ENCODE measurements around the gene USP9X. TPM values are rescaled to one million over a fixed set of nuclear protein-coding genes. Genes with fewer than 3 reads are reported as not detected.
"Not testable (repeated sequence)": the region's sequence is repeated elsewhere in the genome, so short reads cannot be mapped to it uniquely, and the experiment has no call there.

The USP9X gene
- polyA plus RNA-seq, 3 donors: 8.9 to 23.7 (median 11.4) TPM

DNA sequence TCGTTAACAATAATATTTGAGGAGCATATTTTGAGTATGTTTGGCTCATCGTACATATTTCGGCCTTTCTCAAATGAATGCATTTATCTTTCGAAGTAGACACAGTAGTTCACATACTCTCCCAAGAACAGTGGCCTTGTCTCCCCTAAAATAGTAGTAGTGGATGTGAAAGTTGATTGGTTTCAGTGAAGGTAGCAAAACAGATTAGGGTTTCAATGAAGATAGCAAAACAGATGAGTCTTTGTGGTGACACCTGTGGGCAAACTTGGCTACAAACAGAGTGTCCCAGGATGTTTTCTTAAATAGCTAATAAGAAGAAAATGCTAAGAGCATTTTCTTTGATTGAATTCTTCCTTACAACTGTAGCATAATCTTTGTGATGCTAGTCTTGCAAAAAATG is 67.0 kb downstream of the USP9X start:
- no peak overlapping the region for H3K27ac ChIP-seq (ENCODE audit: low read depth, low read length)
- 95 to 96% (median 96%) methylated on average over 4 of the region's 4 CpGs for WGBS, 3 donors

DNA sequence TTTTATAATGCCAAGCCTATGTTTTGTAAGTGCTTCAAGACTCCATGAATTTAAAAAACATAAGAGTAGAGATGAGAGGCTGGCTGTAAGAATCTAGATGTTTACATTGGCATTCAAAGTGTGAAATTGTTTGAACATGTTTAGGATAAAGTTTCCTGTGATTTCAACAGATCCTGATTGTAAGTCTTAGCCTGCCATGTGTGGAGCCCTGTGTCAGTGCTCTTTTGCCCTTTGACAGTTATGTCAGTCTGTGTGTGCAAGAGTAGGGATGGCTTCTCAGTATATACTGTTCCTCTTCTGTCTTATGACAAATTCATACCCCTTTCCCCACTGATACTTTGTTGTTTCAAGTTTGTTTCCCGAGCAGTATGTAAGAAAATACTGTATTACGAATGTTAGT is 68.2 kb downstream of the USP9X start:
- no peak overlapping the region for H3K27ac ChIP-seq (ENCODE audit: low read depth, low read length)
- WGBS, 3 donors: 81 to 94% (median 91%) methylated on average over 2 of the region's 2 CpGs

DNA sequence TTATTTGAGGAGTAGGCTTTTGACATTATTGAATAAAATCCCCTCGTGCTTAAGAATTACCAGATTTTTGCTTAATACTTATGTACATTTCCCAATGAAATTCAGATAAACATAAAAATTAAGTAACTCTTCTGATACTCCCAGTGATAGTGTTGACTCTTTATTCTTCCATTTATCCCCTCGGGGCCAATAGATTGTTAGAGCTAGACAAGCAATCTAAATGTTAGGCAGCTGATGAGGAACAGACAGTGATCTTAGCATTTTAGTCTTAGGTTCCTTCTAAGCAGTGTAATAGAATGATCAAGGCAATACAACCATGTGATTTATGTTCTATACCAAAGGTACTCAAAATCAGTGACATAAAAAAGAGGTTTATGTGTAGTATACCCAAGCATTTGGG is 68.7 kb downstream of the USP9X start:
- H3K27ac ChIP-seq (ENCODE audit: low read depth, low read length): no peak overlapping the region
- 84 to 88% (median 88%) methylated on average over 2 of the region's 2 CpGs for WGBS, 3 donors

DNA sequence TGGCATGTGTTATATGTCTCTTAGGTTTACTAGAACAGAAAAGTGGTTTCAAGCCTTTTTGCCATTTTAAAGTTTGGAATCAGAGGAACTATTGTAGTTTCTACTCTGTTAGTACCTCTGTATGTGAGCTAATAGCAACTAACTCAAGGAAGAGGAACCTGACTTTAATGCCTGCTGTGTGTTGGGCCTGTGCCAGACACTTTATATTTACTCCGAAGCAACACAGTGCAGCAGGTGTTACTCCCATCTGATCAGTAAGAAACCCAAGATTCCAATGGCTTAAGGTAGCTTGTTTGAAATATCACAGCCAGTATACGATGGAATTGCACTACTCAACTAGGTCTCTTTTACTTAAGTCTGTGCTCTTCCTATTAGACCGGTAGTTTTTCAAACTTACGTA is 79.2 kb downstream of the USP9X start:
- WGBS, 3 donors: 43 to 87% (median 75%) methylated on average over 4 of the region's 4 CpGs
- H3K27ac ChIP-seq (ENCODE audit: low read depth, low read length): no peak overlapping the region

DNA sequence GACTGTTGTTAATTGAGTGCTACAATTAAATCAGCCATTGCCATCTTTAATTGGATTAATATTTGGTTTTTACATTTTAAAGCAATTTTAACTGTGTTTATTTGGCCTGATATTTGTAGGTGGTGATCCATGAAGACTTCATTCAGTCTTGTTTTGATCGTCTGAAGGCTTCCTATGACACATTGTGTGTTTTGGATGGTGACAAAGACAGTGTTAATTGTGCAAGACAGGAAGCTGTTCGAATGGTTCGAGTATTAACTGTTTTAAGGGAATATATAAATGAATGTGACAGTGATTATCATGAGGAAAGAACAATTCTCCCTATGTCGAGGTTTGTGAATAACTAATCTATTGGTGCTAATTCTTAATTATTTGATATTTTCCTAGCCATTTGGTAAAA is 82.6 kb downstream of the USP9X start:
- 40 to 66% (median 63%) methylated on average over 4 of the region's 4 CpGs for WGBS, 3 donors
- H3K27ac ChIP-seq (ENCODE audit: low read depth, low read length): no peak overlapping the region

DNA sequence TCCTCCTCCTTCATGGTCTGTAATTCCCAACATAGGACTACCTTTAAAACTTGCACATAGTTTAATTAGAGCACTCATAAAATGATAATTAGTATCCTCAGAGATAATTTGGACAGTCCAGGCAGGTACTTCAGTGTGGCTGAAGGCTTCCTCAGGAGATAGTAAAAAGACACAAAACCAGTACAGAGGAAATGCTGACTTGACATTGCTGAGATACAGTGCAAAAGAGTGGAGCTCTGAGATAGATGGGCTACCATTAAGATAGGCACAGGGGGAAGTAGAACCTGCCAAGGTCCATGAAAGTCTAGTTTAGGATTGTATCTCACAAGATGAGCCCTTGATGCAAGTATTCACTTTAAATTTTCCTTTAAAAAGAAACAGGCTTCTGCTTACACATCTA is 91.0 kb downstream of the USP9X start:
- H3K27ac ChIP-seq (ENCODE audit: low read depth, low read length): no peak overlapping the region

DNA sequence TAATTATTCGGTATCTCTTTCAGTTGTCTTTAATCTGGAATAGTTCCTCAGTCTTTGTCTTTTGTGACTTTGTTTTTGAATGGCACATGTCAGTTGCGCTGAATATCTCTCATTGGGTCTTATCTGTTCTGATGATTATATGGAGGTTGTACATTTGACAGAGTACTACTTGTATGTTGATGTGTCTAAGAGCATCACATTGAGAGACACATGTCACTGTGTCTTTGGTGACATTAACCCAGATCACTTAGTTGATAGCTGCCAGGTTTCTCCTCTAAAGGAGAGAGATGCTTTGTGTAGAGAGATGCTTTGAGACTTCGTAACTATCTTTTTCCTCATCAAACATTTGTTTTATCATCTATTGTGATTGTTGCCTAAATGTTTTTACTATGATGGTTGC is 92.1 kb downstream of the USP9X start:
- WGBS, 3 donors: 94 to 98% (median 97%) methylated on average over 3 of the region's 3 CpGs

DNA sequence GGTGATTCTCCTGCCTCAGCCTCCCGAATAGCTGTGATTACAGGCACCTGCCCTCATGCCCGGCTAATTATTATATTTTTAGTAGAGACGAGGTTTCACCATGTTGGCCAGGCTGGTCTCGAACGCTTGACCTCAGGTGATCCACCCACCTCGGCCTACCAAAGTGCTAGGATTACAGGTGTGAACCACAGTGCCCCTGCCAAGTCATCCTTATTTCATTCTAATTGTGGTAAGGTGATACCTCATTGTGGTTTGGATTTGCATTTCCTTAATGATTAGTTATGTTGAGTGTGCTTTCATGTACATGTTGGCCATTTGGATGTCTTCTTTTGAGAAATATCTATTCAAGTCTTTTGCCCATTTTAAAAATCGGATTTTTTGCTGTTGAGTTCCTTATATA is 93.0 kb downstream of the USP9X start:
- 90 to 95% (median 90%) methylated on average over 7 of the region's 7 CpGs for WGBS, 3 donors
- no peak overlapping the region for H3K27ac ChIP-seq (ENCODE audit: low read depth, low read length)

More for the DNA sequence above, 92.1 kb downstream of the USP9X start:
- H3K27ac ChIP-seq (ENCODE audit: low read depth, low read length): no peak overlapping the region

DNA sequence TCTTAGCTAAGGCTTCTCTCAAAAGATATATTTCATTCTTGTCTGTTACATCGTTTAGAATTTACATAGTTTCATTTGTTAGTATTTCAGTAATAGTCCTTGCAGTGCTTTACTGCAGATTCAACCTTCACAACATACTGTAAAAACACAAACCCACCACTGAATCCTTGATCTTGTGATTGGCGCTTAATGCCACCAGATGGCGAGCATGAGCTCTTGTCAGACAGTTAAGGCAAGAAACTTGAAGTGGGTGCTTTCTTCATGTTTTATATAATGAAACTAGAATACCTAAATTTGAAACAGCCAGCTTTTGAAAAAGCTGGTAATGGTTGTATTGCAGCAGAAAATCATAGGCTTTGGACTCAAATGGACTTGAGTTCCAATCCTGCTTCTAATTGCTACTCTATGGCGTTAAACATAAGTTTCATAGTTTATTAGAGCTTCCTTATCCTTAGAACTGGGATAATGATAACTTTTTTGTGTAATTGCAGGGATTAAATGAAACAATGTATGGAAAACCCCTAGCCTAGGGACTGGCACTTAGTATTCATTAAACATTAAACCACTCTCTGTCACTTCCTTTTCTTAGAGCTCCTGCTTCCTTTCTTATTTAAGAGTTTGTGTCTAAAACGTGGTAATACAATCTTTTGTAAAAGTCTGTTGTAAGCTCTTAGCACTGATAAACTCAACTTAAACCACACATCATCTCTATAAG is 95.1 kb downstream of the USP9X start:
- WGBS, 3 donors: 22 to 26% (median 25%) methylated on average over 5 of the region's 5 CpGs
- H3K27ac ChIP-seq (ENCODE audit: low read depth, low read length): no peak overlapping the region

DNA sequence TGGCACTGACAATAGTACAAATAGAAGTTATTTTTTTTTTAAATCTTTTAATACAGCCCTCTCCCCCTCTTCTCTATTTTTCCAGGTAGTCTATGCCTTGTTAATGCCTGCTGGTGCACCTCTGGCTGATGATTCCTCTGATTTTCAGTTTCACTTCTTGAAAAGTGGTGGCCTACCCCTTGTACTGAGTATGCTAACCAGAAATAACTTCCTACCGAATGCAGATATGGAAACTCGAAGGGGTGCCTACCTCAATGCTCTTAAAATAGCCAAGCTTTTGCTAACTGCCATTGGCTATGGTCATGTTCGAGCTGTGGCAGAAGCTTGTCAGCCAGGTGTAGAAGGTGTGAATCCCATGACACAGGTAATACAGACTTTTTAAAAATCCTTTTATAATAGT is 99.1 kb downstream of the USP9X start:
- 61 to 84% (median 78%) methylated on average over 3 of the region's 3 CpGs for WGBS, 3 donors

DNA sequence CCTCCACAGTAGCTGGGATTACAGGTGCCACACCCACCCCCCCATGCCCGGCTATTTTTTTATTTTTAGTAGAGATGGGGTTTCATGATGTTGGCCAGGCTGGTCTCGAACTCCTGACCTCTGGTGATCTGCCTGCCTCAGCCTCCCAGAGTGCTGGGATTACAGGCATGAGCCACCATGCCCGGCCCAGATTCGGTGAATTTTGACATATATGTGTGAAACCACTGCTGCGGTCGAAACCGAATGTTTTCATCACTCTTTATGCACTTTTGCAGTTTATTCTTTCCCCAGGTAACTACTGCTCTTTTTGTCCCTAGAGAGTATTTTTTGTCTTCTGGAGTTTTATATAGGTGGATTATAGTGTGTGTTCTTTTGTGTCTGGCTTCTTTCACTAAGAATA is 101.7 kb downstream of the USP9X start:
- WGBS, 3 donors: 95 to 97% (median 95%) methylated on average over 7 of the region's 7 CpGs
- not testable (repeated sequence) for H3K27ac ChIP-seq (ENCODE audit: low read depth, low read length)

More for the DNA sequence above, 99.1 kb downstream of the USP9X start:
- H3K27ac ChIP-seq (ENCODE audit: low read depth, low read length): no peak overlapping the region

DNA sequence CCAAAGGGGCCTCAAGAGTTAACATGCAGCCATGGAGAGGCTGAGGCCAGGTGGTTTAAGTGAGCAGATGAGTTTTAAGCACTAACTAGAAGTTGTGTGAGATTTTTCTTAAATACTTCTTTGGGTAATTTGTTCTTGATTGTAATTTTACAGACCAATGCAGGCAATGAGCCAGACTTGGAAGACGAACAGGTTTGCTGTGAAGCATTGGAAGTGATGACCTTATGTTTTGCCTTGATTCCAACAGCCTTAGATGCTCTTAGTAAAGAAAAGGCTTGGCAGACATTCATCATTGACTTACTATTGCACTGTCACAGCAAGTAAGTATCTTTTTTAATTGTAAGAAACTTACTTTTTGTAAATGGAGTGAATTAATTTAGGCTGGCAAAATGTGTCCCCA is 103.9 kb downstream of the USP9X start:
- no peak overlapping the region for H3K27ac ChIP-seq (ENCODE audit: low read depth, low read length)
- WGBS, 3 donors: 48 to 71% (median 61%) methylated on average over 1 of the region's 1 CpG

DNA sequence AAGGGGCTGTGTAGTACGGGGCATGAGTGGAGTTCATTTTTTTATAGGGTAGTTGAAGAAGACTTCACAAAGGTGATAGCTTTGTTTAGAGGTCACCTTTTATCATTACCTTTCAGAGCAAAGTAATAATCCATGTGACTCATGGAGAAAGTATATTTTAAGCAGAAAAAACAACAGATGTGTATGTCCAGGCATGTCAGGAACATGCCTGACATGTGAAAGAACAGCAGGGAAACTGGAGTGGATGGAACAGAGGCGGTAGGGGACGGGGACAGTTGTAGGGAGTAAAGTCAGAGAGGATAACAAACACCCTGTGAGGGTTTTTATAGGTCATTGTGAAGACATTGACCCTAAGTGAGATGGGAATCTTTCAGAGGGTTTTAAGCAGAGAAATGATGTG is 107.6 kb downstream of the USP9X start:
- 87 to 98% (median 97%) methylated on average over 3 of the region's 3 CpGs for WGBS, 3 donors
- no peak overlapping the region for H3K27ac ChIP-seq (ENCODE audit: low read depth, low read length)

DNA sequence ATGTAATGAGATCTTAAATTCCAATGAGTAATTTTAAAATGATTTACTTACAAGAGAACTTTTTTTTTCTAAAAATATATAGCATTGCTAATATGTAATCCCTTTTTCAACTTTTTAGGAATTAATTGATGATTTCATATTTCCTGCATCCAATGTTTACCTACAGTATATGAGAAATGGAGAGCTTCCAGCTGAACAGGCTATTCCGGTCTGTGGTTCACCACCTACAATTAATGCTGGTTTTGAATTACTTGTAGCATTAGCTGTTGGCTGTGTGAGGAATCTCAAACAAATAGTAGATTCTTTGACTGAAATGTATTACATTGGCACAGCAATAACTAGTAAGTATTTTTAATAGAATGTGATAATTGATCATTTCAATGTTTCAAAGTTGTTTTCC is 113.2 kb downstream of the USP9X start:
- H3K27ac ChIP-seq (ENCODE audit: low read depth, low read length): no peak overlapping the region
- WGBS, 3 donors: 85 to 100% (median 98%) methylated on average over 1 of the region's 1 CpG

DNA sequence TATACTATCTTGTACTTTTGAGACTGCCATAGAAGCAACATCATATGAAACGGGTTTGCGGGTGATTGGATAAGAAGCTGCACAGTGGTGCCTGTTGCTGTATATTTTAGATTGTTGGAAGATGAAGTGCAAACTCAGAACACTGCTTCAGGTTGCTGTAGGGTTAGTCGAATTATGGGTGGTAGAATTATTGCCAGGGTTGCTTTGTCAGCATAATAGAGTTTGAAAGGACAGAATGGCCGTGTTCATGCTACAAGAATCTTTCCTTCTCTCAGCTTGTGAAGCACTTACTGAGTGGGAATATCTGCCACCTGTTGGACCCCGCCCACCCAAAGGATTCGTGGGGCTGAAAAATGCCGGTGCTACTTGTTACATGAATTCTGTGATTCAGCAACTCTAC is 115.5 kb downstream of the USP9X start:
- no peak overlapping the region for H3K27ac ChIP-seq (ENCODE audit: low read depth, low read length)
- 91 to 96% (median 96%) methylated on average over 7 of the region's 7 CpGs for WGBS, 3 donors

DNA sequence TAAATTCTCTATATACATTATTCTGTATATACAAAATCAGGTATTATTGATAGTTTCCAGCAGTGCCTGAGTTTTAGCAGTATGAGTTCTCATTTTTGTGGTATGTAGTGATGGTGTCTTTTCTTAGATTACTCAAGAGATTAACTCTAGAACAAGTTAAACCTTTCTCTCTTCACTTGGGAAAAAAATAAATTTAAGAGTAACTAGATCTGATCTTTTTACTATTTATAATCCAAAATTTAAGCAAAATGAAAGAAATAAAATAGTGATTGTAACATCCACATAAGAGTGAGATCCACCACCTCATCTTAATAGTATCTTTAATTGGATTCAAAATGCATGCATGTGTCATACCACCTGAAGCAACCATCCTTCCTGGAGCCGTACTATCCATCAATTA is 124.6 kb downstream of the USP9X start:
- H3K27ac ChIP-seq (ENCODE audit: low read depth, low read length): no peak overlapping the region
- 89 to 100% (median 100%) methylated on average over 1 of the region's 1 CpG for WGBS, 3 donors

DNA sequence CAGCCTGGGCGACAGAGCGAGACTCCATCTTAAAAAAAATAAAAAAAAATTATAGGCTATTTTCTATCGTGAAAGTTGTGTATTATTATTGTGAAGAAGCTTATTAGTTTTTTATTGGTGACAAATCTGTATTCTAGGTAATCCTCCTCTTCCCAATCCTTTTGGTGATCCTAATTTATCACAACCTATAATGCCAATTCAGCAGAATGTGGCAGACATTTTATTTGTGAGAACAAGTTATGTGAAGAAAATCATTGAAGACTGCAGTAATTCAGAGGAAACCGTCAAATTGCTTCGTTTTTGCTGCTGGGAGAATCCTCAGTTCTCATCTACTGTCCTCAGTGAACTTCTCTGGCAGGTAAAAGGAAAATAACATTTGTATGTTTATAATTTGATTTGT is 139.4 kb downstream of the USP9X start:
- WGBS, 3 donors: 78 to 96% (median 94%) methylated on average over 5 of the region's 5 CpGs

DNA sequence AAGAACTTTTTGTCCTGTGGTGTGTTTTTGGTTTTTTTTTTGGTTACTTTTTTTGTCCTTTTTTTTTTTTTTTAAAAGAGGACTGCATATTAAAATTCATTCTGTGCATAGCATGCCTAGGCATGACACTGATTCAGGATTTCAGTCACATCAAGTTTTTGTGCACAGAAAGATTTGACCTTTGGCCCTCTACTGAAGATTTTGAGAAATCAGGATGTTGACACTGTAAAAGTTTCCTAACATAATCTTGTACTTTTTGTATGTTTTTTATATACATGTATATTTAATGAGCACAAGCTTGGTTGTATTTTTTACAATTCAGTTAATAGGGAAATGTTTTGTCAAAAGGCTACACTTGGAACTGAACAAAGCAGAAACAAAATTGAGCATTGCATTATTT is 148.7 kb downstream of the USP9X start:
- no peak overlapping the region for H3K27ac ChIP-seq (ENCODE audit: low read depth, low read length)

More for the DNA sequence above, 139.4 kb downstream of the USP9X start:
- no peak overlapping the region for H3K27ac ChIP-seq (ENCODE audit: low read depth, low read length)

DNA sequence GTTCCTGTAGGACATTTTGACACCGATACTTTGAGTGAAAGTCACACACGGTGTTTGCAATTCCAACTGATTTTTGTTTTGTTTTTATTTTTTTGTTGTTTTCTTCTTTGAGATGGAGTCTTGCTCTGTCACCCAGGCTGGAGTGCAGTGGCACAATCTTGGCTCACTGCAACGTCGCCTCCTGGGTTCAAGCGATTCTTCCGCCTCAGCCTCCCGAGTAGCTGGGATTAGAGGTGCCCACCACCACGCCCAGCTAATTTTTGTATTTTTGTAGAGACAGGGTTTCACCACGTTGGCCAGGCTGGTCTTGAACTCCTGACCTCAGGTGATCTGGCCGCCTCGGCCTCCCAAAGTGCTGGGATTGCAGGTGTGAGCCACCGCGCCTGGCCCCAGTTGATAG is 149.2 kb downstream of the USP9X start:
- not testable (repeated sequence) for H3K27ac ChIP-seq (ENCODE audit: low read depth, low read length)
- 95 to 98% (median 97%) methylated on average over 13 of the region's 13 CpGs for WGBS, 3 donors

DNA sequence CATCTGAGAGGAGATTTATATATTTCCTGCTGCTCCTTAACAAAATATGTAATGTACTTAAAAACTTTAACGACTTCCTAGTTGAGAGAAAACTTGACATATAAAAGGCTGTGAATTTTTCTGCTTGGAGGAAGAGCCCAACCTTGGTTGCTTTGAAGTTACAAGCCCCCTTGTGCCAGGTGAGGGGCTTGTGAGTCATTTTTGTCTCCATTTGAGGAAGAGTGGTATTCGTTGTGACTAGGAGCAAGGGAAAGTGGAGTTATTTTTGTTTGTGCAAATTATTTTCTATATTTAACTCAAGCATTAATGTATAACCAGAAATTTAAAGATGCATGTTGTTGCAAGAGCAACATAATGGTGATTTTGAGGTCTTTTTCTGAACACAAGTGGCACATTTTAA is 149.7 kb downstream of the USP9X start:
- 45 to 58% (median 53%) methylated on average over 2 of the region's 2 CpGs for WGBS, 3 donors
- H3K27ac ChIP-seq (ENCODE audit: low read depth, low read length): no peak overlapping the region

DNA sequence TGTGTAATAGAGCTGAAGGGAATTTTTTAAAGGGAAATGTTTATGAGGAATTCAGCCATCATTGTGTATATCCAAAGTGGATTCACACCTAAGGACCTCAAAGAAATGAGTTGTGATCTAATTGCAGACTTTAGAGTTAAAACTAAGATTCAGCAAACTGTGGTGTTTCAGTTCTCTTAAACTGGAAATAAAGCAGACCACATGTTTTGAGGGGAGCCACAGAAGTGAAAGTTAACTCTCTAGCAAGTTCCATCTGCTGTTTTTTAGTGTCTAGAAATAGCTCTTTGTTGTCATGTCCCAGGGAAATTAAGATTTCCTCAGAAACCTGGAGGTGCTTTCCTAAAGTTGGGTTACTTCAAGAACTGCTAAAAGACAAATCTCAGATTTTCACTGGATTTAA is 151.4 kb downstream of the USP9X start:
- no peak overlapping the region for H3K27ac ChIP-seq (ENCODE audit: low read depth, low read length)
